Stimulated activated naive CD4-positive, alpha-beta T cell treated with Interleukin-2 at 50 U/mL for 16 hours (primary cell): ENCODE data around the gene CCL13.
A peak's percentile ranks its signal among the peaks of the same experiment; 100 is the strongest.

Experiments used
- DNase-seq: peaks from one replicate; lab custom pipeline; 2025; lab: John Stamatoyannopoulos, UW

Gene CCL13

DNA sequence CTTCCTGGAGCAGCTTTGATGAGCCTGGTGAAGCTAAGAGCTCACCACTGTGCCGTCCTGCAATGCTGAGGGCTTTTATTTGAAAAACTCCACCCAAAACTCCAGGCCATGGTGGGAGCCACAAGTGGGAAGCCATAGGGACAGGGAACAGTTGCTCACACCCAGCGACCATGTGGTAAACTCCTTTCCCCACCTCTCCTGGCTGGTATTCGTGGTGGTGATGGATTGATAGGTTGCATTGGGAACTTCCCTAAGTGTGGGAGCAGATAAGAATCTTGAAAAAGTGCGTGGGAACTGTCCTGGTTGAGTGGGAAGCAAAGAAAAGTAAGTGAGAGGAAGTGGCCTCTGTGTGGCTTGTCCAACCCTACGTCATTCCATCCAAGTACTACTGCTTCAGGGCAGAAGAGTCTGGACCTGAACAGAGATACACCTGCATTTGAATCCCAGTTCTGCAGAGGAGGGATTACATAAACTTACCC is 6.9 kb downstream of the CCL13 start, which contains the start of gene CCL1:
CCL1 (minus strand) TSS at position 51 of the 479 bp plus-strand sequence. CDS start 72 bp downstream, outside the sequence.
- DNase-seq, result no peak

- DNase-seq, result no peak
Measured at GRCh38 chr17:34364751-34365150, 8.5 kb downstream of the CCL13 start.

- no peak for DNase-seq
Measured at GRCh38 chr17:34365340-34365739, 9.1 kb downstream of the CCL13 start.

GRCh38 chr17:34366010-34366409 is 9.7 kb downstream of the CCL13 start:
- DNase-seq, result no peak

- DNase-seq, result no peak
Measured at GRCh38 chr17:34366529-34367107, 10.3 kb downstream of the CCL13 start.

GRCh38 chr17:34367486-34368195 is 11.4 kb downstream of the CCL13 start:
- DNase-seq, result no peak

- DNase-seq, result no peak
Measured at GRCh38 chr17:34368196-34368945, 12.1 kb downstream of the CCL13 start.

- no peak for DNase-seq
Measured at GRCh38 chr17:34368946-34369500, 12.7 kb downstream of the CCL13 start.

GRCh38 chr17:34369571-34369970 is 13.3 kb downstream of the CCL13 start:
- DNase-seq, result no peak

DNA sequence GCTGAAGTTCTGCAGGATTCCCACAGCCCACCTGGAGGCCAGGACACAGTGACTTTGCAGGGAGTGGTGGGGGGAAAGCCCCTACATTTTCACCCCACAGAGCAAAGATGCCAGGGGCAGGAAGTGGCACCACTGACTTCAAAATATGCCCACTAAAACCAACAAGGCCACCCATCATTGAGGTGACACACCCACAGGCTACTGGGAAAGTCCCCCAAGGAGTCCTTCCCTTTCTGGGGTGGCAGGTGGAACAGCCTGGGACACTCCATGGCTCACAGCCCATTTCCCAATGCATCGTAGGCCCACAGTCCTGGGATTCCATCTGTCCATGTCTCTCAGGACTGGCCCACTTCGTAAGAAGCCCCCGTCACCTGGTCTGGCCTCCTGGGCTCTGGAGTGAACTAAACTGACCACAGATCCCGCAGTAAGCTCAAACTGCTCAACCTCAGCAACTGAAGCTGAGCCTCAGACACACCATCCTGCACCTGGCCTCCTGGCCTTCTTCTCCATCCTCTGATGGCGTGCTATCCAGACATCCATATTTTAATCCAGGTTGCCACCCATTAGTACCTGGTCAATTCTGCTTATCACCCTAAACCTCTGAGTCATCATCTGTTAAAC is 14.2 kb downstream of the CCL13 start:
- no peak for DNase-seq

DNA sequence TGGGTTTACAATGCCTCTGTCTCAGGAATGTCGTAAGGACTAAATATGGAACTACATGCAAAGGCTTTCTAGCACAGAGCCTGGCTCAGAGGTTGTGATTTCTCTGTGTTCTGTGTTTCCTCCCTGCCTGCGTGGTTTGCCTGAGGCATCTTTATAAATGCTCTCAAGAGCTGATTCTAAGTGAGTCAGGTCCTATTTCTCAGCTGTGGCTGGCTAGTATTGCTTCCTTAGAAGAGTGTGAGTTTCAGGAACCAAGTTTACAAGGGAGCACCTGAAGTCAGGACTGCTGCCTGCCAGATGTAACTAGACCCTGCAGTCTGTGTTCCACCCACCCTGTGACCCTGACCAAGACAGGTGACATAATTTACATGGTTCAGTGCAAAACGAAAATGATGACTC is 14.7 kb downstream of the CCL13 start:
- no peak for DNase-seq

- no peak for DNase-seq
Measured at GRCh38 chr17:34371405-34372100, 15.3 kb downstream of the CCL13 start.

DNA sequence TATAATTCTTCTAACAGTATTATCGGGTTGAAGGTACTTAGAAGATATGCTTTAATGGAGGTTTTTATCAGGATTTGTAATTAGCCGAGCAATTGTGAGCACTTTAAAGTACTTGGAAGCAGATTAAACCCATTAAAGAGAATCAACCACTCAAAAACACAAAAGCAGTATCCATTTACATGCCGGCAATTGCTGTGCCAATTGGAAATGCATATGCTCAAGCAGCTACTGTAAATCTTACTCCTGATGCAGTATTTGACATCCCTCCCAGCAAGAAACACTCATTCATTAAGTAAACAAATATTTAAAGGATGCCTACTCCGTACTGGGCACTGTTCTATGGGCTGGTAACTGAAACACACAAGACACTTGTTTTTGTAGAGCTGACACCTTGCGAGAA is 18.2 kb downstream of the CCL13 start:
- no peak for DNase-seq

DNA sequence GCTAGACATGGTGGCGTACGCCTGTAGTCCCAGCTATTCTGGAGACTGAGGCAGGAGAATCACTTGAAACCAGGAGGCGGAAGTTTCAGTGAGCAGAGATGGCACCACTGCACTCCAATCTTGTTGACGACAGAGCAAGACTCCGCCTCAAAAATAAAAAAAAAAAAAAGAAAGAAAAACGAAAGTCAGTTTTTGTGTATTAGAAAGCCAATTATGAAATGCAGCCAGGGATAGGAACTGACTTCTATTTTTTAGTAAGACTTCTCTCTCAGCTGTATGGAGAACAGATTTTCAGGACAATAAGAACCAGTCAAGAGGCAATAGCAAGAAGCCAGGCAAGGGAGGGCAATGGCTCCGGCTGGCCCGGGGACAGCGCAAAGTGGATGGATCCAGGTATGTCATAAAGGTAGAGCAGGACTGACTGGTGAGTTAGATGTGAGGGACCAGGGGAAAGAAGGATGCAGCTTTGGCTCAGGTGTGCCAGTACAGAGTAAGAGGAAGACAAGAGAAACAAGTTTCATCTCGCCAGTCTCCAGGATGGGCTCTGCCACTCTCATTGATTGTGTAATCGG is 19.2 kb downstream of the CCL13 start:
- no peak for DNase-seq

DNA sequence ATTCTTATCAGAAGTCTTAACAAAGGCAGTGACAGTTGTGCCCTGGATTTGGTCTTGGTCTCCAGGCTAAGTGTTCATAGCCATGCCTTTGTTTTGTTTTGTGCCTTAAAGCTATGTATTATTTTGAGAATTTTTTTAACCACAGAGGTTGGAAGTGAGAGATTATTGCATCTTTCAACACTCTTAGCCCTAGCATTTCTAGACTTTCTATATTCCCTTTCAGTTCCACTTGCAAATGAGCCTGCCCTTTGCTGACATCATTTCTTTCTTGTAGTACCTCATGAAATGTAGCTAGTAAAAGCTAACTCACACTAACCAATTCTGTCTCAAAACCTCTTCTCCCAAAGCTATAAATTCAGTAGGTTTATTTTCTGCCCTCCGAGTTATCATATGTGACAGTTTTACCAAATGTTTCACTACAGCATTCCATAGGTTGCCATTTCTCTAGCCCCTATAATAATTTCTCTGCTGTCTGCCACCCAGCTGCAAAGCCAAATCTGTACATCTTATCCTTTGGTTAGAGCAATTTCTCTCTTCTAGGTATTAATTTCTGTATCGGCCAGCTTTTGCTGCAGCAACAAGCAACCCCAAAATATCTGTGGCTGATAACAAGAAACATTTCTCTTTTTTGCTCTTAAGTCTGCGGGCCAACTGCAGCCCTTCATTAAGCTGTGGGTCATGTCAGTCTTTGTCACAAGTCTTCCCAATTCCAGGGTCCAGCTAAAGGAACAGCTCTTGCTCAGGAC is 21.0 kb downstream of the CCL13 start:
- no peak for DNase-seq

GRCh38 chr17:34378664-34379101 is 22.4 kb downstream of the CCL13 start:
- DNase-seq, result no peak

GRCh38 chr17:34379868-34380267 is 23.6 kb downstream of the CCL13 start:
- no peak for DNase-seq

DNA sequence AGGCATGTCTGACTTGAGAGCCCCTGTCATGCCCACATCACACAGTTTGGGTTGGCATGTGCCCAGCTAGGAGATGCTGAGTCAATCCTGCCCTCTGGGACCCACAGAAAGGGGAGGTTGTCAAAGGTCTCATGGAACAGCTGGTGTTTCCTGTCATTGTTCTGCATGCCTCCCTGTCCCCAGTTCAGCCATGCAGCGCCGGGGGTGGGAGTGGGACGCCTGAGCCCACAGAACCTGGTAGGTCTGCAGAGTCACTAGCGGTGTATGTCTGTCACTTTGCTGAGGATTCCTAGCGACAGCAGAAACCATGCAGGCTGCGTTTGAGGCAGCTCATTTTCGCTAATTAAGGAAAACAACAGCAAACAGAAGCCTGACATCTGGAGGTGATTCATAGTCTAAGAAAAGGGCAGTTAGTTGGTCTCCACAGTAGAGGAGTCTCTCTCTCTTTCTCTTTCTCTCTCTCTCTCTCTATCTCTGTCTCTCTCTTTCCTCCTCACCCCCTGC is 26.4 kb downstream of the CCL13 start:
- peak; percentile 5 for DNase-seq

- DNase-seq, result no peak
Measured at GRCh38 chr17:34383216-34383615, 26.9 kb downstream of the CCL13 start.

DNA sequence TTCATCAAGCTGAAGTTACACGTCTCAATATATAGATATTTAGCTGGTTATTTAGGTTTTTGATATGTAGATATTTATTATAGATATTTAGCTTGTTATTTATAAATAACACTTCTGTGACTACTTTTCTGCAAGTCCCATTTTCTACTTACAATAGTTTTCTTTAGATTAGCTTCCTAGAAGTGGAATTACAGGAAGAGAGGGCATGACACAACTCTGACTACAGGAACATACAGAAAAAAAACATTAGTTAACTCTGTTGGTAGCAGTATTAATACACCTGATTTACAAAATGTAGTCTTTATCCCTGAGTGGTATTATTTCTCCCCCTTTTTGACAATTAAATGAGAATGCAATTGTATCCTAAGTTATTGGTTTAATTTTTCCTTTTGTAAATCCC is 28.0 kb downstream of the CCL13 start:
- DNase-seq, result no peak
